Mesothelial cell of epicardium (in vitro differentiated cells): ENCODE data around the gene RASGRP4. TPM values are rescaled to one million over a fixed set of nuclear protein-coding genes. Genes with fewer than 3 reads are reported as not detected.

Source experiments
- DNase-seq, 2 experiments: peaks; one replicate each; pipeline ENCODE4 v3.0.0; 2021; ENCODE audit warnings: low spot score in 2 of 2; ENCODE audit not compliant: unreplicated experiment in 2 of 2
- H3K27ac Mint-ChIP-seq: 2 replicates; pipeline ENCODE4 v1.8.0; 2021; ENCODE audit warnings: mixed read lengths
- H3K27me3 Mint-ChIP-seq: 2 replicates; pipeline ENCODE4 v1.8.0; 2021; ENCODE audit warnings: low read depth, mixed read lengths
- H3K36me3 Mint-ChIP-seq: 2 replicates; pipeline ENCODE4 v1.8.0; 2021; ENCODE audit warnings: mixed read lengths
- H3K4me1 Mint-ChIP-seq: 2 replicates; pipeline ENCODE4 v1.8.0; 2021; ENCODE audit warnings: mixed read lengths
- H3K4me3 Mint-ChIP-seq: 2 replicates; pipeline ENCODE4 v1.8.0; 2021; ENCODE audit warnings: mild to moderate bottlenecking, moderate library complexity, mixed read lengths
- H3K9me3 Mint-ChIP-seq: 2 replicates; pipeline ENCODE4 v1.8.0; 2021; ENCODE audit warnings: mixed read lengths
- CTCF ChIP-seq: fragments of 200-600 bp; sonication (generic); IDR thresholded peaks from one replicate; pipeline ENCODE4 v1.5.0; 2021; ENCODE audit warnings: antibody characterized with exemption; ENCODE audit not compliant: unreplicated experiment
- total RNA-seq: library from RNA; stranded (reverse); gene quantifications from 3 replicates; pipeline ENCODE4 v1.2.1, GENCODE V29; 2021

The RASGRP4 gene
- total RNA-seq, 1 donor from 2014 or later: 1.2 TPM

GRCh38 chr19:38457690-38458405, 31.8 kb upstream of the RASGRP4 start:
- Mint-ChIP-seq H3K27ac (no peak overlapping the region), H3K36me3 (no peaks in the 10 kb centered on the region)

GRCh38 chr19:38457202-38457601, 31.2 kb upstream of the RASGRP4 start:
- Mint-ChIP-seq H3K36me3 (no peaks in the 10 kb centered on the region), H3K4me3 (no peak overlapping the region), H3K9me3 (no peaks in the 10 kb centered on the region), H3K27me3 (no peaks in the 10 kb centered on the region), H3K4me1 (no peaks in the 10 kb centered on the region), H3K27ac (no peak overlapping the region)
- TF ChIP-seq CTCF: no peak
- no peak for DNase-seq

More at GRCh38 chr19:38457690-38458405, 31.8 kb upstream of the RASGRP4 start:
- TF ChIP-seq CTCF: no peak
- no peaks in the 10 kb centered on the region for H3K27me3 Mint-ChIP-seq
- DNase-seq: no peak
- H3K4me1 Mint-ChIP-seq: no peaks in the 10 kb centered on the region
- H3K9me3 Mint-ChIP-seq: no peaks in the 10 kb centered on the region
- H3K4me3 Mint-ChIP-seq: no peak overlapping the region

- H3K27ac Mint-ChIP-seq: no peak overlapping the region
- no peaks in the 10 kb centered on the region for H3K9me3 Mint-ChIP-seq
- H3K36me3 Mint-ChIP-seq: no peaks in the 10 kb centered on the region
- no peak for TF ChIP-seq CTCF
- H3K4me1 Mint-ChIP-seq: no peaks in the 10 kb centered on the region
- DNase-seq: no peak
- no peaks in the 10 kb centered on the region for H3K27me3 Mint-ChIP-seq
- H3K4me3 Mint-ChIP-seq: no peak overlapping the region
These were observed 29.0 kb upstream of the RASGRP4 start for GRCh38 chr19:38455031-38455430.

- no peaks in the 10 kb centered on the region for H3K9me3 Mint-ChIP-seq
- no peak overlapping the region for H3K4me3 Mint-ChIP-seq
- DNase-seq: no peak
- H3K36me3 Mint-ChIP-seq: no peaks in the 10 kb centered on the region
- H3K27me3 Mint-ChIP-seq: peaks cover 3% of the 10 kb centered on the region
- no peaks in the 10 kb centered on the region for H3K4me1 Mint-ChIP-seq
- no peak overlapping the region for H3K27ac Mint-ChIP-seq
- no peak for TF ChIP-seq CTCF
These were observed 27.6 kb upstream of the RASGRP4 start for GRCh38 chr19:38453596-38453995.

GRCh38 chr19:38452430-38453366, 26.7 kb upstream of the RASGRP4 start:
- Mint-ChIP-seq H3K36me3 (no peaks in the 10 kb centered on the region), H3K27ac (no peak overlapping the region), H3K4me1 (no peaks in the 10 kb centered on the region), H3K27me3 (peaks cover 3% of the 10 kb centered on the region), H3K9me3 (no peaks in the 10 kb centered on the region), H3K4me3 (no peak overlapping the region)
- no peak for TF ChIP-seq CTCF
- DNase-seq: no peak
